DND-41 (cell line): ENCODE measurements around the gene WNK1.

Experiments used
- EZH2 ChIP-seq: IDR thresholded peaks from 3 replicates; pipeline ENCODE4 v1.6.1; 2012; ENCODE audit warnings: borderline replicate concordance, low read depth, mild to moderate bottlenecking, moderate library complexity, low read length, inconsistent platforms; ENCODE audit not compliant: severe bottlenecking
- TF ChIP-seq, protein P1 (sequence below): IDR thresholded peaks from 2 replicates; pipeline ENCODE4 v1.5.1; 2012; ENCODE audit warnings: borderline replicate concordance, low read length, moderate library complexity, mild to moderate bottlenecking; ENCODE audit not compliant: poor library complexity, severe bottlenecking; ENCODE audit errors: extremely low read depth

GRCh38 chr12:910416-910815 is 158.0 kb downstream of the WNK1 start:
- TF ChIP-seq, protein P1, sequence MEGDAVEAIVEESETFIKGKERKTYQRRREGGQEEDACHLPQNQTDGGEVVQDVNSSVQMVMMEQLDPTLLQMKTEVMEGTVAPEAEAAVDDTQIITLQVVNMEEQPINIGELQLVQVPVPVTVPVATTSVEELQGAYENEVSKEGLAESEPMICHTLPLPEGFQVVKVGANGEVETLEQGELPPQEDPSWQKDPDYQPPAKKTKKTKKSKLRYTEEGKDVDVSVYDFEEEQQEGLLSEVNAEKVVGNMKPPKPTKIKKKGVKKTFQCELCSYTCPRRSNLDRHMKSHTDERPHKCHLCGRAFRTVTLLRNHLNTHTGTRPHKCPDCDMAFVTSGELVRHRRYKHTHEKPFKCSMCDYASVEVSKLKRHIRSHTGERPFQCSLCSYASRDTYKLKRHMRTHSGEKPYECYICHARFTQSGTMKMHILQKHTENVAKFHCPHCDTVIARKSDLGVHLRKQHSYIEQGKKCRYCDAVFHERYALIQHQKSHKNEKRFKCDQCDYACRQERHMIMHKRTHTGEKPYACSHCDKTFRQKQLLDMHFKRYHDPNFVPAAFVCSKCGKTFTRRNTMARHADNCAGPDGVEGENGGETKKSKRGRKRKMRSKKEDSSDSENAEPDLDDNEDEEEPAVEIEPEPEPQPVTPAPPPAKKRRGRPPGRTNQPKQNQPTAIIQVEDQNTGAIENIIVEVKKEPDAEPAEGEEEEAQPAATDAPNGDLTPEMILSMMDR: no peak
- no peak for TF ChIP-seq EZH2
